NCI-H1092 (cell line): ENCODE data around the gene DNAH11.
"Not testable (repeated sequence)": the region's sequence is repeated elsewhere in the genome, so short reads cannot be mapped to it uniquely, and the experiment has no call there.

ENCODE experiments used
- DNase-seq: peaks from one replicate; lab custom pipeline; 2025; lab: John Stamatoyannopoulos, UW

Gene DNAH11

DNA sequence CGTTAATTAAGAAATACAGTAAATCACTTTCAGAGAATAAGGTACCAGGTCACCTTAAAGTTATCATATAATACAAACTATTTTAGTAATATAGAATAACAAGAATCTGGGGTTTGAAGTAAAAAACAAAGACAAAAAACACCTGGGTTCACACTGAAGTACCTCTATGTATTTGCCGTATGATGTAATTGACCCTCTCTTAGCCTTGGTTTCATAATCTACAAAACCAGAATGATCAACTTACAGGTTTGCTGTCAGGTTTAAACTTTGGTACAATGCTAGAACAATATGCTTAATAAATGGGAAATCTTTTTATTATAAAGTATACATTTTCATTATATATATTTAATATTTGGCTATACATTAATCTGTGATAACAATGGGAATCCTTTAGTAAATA lies 344.5 kb downstream of the DNAH11 start:
- DNase-seq = no peak

DNA sequence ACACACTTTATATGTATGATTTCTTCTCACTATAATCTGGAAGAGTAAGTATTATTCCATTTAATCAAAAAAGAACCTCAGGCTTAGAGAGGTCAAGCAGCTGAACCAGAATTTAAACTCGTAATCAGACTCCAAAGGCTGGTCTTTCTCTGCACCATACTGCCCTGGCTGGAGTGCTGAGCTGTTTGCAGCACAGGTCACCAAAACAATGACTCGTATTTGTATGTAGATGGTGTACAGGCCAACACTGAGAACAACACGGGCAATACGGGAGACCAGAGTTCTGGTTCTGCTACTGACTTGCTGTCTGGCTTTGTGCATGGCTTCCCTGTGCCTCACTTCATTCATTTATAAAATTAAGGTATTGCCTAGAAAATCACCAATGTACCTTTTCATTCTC lies 344.9 kb downstream of the DNAH11 start:
- no peak for DNase-seq

GRCh38 chr7:21891291-21891690 lies 348.5 kb downstream of the DNAH11 start:
- DNase-seq = no peak

DNA sequence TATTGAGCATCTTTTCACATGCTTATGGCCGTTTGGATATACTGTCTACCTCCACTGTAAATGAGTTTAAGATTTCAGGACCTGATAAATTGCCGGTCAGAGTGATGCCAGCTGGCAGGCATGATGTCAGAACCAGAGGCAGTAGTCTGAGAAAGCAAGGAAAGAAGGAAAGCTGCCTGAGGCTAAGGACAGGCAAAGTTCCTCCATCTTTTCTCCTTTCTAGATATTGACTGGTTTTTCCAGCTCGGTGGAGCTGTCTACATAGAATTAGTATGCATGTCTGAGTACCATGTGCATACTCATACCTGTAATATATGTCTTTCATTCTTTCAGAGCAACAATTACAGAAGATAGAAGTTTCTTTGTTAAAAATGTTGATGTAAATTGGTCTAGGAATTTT lies 350.6 kb downstream of the DNAH11 start:
- no peak for DNase-seq

- DNase-seq = no peak
These were observed 355.6 kb downstream of the DNAH11 start for GRCh38 chr7:21898265-21898930.

DNA sequence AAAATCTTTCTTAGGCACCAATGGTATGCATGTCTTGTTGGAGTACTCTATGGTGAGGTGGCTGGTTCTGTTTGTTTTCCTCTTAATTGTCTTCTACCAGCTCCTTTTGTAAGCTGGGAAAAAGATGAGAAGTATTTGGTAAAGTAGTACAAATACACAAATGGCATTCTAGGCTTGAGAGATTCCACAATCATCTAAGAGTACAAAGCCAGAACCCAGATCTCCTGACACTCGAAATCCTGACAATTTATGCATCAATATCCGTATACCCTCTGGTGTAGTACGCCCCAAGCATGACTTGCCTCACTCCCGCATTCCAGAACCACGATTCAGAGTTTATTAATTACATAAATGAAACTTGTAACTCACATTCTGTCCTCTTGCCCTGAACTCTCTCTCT lies 359.4 kb downstream of the DNAH11 start:
- DNase-seq = no peak

- DNase-seq = no peak
These were observed 360.4 kb downstream of the DNAH11 start for GRCh38 chr7:21903020-21903786.

- no peak for DNase-seq
These were observed 365.9 kb downstream of the DNAH11 start for GRCh38 chr7:21908746-21909145.

DNA sequence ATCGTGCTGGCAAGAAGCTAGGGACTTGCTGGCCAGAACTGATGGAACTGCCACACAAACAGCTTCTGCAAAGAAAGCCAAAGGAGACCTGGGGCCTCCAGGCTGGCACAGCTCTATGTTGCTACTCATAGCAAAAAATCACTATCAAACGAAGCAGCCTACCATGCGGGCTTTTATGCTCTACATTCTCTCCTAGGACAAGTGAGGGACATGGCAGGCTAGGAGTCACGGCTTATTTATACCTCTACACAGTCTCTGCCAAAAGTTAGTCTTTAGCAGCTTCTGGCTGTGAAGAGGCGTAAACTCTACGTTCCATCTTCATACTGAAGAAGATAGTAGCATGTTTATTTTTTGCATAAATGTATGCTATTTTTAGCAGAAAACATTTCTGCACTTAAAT lies 367.4 kb downstream of the DNAH11 start:
- no peak for DNase-seq

- no peak for DNase-seq
These were observed 368.6 kb downstream of the DNAH11 start for GRCh38 chr7:21911341-21911875.

DNA sequence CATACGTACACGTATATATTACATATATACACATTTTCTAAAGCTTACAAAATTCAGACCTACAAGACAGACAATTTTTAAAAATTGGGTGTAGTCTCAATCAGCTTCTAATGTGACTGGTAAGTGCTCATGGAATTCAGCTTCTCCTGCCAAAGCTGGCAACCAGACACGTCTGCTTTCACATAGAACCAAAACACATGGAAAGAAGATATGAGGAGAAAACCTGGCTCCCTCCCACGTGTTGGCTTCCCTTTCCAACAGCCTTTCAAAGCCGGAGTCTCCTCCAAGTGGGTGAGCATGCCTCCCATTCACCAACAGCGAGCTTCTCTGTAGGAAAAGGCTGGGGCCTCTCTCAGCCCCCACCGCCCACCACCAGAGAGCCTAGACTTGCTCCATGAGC lies 369.5 kb downstream of the DNAH11 start:
- no peak for DNase-seq

- DNase-seq = no peak
These were observed 370.3 kb downstream of the DNAH11 start for GRCh38 chr7:21912931-21913780.

DNA sequence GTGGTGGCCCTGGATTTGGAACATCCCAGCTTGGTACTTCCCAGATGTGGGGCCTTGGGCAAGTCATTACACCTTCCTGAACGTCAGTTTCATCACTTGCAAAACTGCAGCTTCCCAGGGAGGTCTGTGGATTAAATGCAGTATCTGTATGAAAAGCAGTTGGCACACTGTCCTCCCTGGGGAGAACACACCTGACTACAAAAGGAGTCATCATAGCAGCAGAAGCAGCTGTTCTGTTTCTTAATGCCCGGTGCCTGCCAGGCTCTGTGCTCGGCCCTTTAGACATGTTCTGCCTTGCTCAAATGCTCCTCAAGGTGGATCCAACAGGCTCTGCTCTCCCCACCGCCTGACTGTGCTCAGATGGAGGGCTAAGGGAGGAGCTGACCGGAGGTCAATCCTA lies 371.8 kb downstream of the DNAH11 start:
- no peak for DNase-seq

DNA sequence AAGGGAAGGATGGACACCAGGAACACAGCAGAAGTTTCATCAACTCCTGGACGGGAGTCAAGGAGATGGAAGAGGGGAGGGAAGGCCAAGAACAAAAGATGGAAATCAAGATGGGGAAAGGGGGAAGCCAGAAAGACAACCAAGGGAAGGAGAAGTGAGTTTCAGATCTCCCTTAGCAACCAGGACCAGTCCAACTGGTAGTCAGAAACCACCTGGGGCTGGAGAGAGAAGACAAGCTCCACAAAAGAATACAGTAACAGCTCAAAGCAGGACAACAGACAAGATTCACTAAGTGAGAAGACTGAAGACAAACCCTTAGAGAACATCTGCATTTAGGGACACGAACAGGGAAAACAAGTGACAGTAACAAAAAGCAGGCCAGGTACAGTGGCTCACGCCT lies 372.3 kb downstream of the DNAH11 start:
- DNase-seq = no peak

DNA sequence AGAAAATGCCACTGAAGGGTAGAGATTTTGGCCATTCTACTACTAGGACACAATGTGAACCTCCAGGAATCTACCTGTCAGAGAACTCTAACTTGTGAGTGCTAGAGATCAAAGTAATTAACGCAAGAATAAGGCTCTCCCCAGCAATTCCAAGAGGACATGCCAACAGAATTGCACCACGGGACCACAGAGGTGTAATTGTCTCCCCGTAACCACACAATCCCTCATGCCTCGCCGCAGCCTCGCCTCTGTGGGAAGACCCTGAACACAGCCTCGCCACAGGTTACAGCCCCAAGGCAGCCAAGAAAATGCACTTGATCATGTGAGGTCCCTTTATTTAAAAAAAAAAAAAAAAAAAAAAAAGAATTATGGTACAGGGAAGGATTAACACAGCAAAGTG lies 373.3 kb downstream of the DNAH11 start:
- DNase-seq = no peak

DNA sequence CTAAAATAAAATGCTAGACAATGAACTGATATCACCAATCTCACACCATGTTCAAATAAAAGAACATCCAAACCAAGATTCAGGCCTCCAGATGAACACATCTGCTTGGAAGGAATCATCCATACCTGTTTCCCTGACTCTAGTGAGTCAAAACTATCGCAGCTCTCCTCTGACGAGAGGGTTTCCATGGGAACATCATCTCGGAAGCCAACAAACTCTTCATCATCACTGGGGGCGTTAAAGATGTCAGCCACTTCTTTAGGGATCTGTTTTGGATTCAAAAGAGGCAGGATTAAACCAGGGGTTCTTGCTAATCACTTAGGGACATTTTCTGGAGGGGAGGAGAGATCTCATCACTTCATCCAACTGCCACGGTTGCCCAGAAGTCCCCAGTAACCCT lies 373.8 kb downstream of the DNAH11 start:
- DNase-seq = no peak

- no peak for DNase-seq
These were observed 375.4 kb downstream of the DNAH11 start for GRCh38 chr7:21918216-21918615.

- DNase-seq = no peak
These were observed 378.1 kb downstream of the DNAH11 start for GRCh38 chr7:21920936-21921335.

- no peak for DNase-seq
These were observed 379.8 kb downstream of the DNAH11 start for GRCh38 chr7:21922605-21923004.

DNA sequence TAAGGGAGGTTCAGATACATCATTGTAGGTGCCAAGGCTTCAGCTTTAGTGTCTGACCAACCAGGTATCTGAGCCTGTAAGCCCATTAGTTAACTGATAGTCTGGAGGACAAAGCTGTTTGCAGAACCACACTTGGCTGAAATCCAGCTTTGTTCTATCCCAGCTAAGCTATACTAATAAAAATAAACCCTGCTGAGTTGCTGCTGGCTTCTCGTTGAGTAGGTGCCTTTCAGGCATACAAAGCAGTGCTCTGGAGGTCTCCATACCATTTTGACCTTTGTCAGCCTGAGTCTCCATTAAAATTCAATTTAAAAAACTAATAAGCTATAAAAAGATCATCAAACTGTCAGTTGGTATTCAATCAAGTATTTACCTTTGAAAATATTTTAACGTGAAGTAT lies 380.8 kb downstream of the DNAH11 start:
- DNase-seq = peak; percentile 68

GRCh38 chr7:21926448-21926847 lies 383.6 kb downstream of the DNAH11 start:
- no peak for DNase-seq

GRCh38 chr7:21927693-21928092 lies 384.9 kb downstream of the DNAH11 start:
- no peak for DNase-seq

GRCh38 chr7:21933293-21933692 lies 390.5 kb downstream of the DNAH11 start:
- not testable (repeated sequence) for DNase-seq
